Inferior parietal cortex (tissue), 1 donor: ENCODE measurements around the gene RNF212.

Source experiments
- DNase-seq: peaks from one replicate; pipeline ENCODE4 v3.0.0-alpha.2; 2016; ENCODE audit errors: extremely low spot score

Gene RNF212

GRCh38 chr4:1090465-1091440, 22.6 kb downstream of the RNF212 start:
- no peak for DNase-seq

GRCh38 chr4:1090036-1090435, 23.3 kb downstream of the RNF212 start:
- no peak for DNase-seq

- DNase-seq: no peak
Observed at GRCh38 chr4:1087371-1087770, 26.0 kb downstream of the RNF212 start.

GRCh38 chr4:1086011-1086410, 27.4 kb downstream of the RNF212 start:
- DNase-seq: no peak

GRCh38 chr4:1085404-1085799, 28.0 kb downstream of the RNF212 start:
- DNase-seq: no peak

GRCh38 chr4:1084796-1085403, 28.5 kb downstream of the RNF212 start:
- no peak for DNase-seq

GRCh38 chr4:1084394-1084793, 29.0 kb downstream of the RNF212 start:
- no peak for DNase-seq

- DNase-seq: no peak
Observed at GRCh38 chr4:1082215-1083182, 30.9 kb downstream of the RNF212 start.

GRCh38 chr4:1081689-1082040, 31.7 kb downstream of the RNF212 start:
- no peak for DNase-seq

GRCh38 chr4:1080961-1081688, 32.2 kb downstream of the RNF212 start:
- DNase-seq: no peak

- DNase-seq: no peak
Observed at GRCh38 chr4:1080432-1080831, 32.9 kb downstream of the RNF212 start.

- no peak for DNase-seq
Observed at GRCh38 chr4:1079711-1080265, 33.6 kb downstream of the RNF212 start.

GRCh38 chr4:1078490-1078889, 34.9 kb downstream of the RNF212 start:
- no peak for DNase-seq

GRCh38 chr4:1077711-1078477, 35.5 kb downstream of the RNF212 start:
- DNase-seq: no peak

GRCh38 chr4:1075809-1076699, 37.3 kb downstream of the RNF212 start:
- DNase-seq: no peak

- no peak for DNase-seq
Observed at GRCh38 chr4:1075225-1075624, 38.1 kb downstream of the RNF212 start.

- no peak for DNase-seq
Observed at GRCh38 chr4:1074077-1074476, 39.3 kb downstream of the RNF212 start.

- peak; percentile 63 for DNase-seq
Observed at GRCh38 chr4:1072830-1073446, 40.4 kb downstream of the RNF212 start.

- no peak for DNase-seq
Observed at GRCh38 chr4:1069394-1069793, 44.0 kb downstream of the RNF212 start.
